ENCODE results near the gene FKBP8.
A peak's percentile ranks its signal among the peaks of the same experiment; 100 is the strongest.
"Not testable (repeated sequence)": the region's sequence is repeated elsewhere in the genome, so short reads cannot be mapped to it uniquely, and the experiment has no call there.

The FKBP8 gene

DNA sequence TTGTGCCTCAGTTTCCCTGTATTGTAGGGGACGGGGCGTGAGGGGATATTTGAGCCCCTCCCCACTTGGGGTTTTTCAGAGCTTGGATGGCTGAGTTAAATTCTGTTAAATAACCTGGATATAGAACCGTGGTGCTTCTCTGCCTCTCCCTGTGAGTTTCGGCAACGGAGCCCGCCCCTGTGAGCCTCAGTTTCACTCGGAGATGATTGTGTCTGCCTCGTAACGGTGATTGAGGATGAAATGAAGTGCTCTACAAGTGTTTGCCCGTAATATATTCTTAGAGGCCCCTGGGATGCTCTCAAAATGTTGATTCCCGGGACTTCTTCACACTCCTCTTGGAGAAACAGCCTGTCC is 14.8 kb upstream of the FKBP8 start:
- no peak for DNase-seq

DNA sequence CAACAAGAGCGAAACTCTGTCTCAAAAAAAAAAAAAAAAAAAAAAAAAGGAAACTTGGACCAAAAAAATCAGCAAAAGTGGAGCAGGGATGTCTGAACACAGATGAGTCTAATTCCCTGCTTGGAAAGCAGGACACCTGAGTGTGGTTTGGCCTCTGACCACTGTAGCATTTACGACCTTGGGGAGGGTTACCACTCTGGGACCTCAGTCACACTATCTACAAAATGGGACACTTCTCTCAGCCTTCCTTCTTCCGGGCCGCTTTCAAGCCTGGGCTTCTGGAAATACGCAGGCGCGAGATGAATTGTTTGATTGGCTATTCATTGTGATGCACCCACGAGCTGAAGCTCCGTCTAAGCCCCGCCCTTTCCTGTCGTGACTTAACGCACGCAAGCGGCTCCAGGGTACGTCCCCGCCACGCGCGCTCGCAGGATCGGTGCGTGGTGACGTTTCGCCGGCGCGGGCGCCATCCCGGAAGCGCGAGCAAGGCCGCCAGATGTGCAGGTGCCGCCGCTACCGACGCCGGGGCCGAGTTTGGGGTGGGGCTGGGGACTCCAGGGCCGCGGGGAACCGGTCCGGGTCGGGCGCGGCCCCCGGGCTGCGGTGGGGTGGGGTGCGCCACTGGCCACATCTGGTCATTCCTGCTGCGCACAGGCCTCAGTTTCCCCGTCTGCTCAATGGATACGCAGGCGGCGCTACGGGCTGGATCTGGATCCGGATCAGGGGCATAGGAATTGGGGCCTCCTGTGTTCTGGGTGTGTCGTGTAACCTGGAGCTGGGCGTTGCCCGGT is 14.2 kb upstream of the FKBP8 start, which contains the start of gene KXD1:
TSS of gene KXD1 (plus strand) at position 460 of the 791 bp plus-strand sequence. CDS start 4,187 bp downstream, outside the sequence.
- DNase-seq: peak; percentile 99

DNA sequence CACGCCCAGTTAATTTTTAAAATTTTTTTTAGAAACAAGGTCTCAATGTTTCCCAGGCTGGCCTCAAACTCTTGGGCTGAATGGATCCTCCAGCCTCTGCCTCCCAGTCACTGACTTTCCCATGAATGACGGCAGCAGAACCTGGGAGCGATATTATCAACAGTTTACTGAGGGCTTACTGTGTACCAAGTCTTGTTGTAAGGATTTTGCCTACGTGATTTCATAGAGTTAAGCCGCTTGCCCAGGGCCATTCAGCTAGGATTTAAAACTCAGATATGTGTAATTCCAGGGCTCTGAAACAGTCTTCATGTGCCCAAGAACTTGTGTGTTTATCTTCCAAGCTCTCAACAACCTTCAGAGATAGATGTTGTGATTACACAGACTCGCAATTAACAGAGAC is 8.3 kb upstream of the FKBP8 start:
- no peak for DNase-seq

DNA sequence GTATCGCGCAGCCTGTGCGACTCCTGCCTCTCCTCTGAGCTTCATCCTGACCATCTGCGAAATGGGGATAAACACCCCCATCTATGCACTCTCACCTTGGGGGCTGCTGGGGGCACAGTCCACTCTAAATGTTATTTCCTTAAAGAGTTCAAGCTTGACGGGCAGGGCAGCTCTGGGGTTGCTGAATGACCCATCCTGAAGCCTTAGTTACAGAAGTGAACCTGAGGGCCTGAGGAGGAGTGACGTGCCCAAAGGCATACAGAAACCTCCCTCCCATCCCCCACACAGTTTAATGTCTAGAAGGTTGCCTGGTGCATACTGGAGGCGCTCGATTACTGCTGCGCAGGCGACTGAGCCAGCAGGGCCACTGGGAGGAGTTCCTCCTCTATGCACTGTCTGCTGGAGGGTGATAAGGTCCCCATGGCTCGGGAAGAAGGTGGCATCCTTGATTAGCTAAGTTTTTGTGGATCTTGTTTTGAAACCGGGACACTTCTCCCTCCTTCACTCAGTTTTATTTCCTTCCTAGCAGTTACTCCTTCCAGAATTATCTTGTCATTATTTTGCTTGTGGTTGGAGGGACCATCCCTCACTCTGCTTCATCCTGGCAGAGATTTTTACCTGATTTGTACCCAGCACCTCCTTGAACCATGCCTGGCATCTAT is 572 bp upstream of the FKBP8 start:
- DNase-seq: peak; percentile 84

DNA sequence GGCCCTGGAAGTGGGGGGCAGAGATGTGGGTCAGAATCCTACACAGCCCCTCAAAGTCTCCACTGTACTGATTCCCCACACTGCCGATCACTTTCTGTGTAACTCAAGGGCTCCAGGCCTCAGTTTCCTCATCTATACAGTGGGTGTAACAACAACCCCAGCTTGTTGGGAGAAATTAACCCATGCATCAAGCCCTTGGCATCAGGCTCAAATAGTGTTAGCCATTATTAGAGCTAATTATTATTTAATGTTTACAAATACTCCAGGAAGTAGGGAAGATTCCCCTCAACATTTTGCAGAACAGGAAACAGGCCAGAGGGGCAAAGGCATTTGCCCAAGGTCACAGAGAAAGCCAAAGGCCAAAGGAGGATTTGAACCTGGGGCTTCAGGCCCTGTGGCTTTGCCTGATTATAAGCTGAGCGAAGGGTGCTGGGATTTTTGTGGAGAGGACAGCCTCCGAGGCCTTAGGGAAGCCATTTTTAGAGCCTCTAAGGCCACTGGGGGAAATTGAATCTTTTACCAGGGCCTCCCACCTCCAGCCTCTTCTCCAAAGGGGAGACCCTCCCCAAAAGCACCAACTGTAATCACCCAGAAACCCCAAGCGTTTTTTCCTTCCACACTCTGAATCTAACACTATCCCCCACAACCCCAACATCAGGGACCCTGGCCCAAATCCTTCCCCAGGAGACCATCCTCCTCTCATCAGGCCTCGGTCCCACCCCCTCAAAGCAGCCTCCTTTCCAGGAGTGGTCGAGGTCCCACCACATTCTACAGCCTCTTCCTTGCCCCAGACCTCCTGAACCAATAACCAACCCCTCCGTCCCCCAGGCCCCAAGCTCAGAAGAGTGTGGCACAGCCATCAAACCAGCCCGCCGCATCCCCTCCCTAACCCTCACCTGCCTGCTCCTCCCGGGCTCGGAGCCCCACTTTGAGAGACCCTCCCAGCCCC is 1.1 kb downstream of the FKBP8 start:
- DNase-seq: peak; percentile 29

DNA sequence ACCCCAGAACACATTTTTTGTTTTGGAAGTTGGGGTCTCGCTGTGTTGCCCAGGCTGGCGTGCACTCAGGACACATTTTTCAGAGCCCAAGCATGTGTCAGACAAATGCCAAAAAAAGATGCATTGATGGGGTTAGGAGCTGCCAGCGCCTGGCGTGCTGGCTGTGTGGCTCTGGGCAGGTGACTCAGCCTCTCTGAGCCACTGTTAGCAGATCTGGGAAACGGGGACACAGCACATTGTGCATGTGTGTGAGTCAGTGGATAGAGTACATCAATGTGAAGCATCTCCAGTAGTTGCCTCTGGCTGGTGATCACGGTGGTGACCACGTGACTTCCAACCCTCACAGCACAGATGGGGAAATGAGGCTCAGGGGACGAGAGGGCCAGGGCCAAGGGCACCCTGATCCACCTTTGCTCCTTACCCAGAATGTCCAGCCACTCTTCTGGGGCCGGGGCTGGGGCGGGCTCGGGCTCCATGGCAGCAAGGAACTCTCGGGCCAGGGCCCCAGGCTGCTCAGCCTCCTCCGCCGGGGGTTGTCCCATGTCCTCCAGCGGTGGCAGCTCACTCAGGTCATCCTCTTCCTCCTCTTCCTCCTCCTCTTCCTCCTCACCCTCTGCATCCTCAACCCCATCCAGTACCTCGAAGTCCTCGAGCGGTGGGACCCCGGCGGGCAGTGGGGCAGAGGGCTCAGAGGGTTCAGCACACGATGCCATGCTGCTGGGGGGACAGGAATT is 1.9 kb downstream of the FKBP8 start:
- DNase-seq: peak; percentile 41

DNA sequence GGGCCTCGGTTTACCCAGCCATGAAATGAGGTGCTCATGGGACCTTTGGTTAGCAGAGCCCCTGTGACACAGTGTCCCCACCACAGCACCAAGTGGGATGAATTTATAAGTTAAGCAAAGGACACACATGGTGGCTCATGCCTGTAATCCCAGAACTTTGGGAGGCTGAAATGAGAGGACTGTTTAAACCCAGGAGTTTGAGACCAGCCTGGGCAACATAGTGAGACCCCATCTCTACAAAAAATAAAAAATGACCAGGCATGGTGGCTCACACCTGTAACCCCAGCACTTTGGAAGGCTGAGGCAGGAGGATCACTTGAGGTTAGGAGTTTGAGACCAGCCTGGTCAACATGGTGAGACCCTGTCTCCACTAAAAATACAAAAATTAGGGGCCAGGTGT is 3.2 kb downstream of the FKBP8 start:
- DNase-seq: not testable (repeated sequence)

DNA sequence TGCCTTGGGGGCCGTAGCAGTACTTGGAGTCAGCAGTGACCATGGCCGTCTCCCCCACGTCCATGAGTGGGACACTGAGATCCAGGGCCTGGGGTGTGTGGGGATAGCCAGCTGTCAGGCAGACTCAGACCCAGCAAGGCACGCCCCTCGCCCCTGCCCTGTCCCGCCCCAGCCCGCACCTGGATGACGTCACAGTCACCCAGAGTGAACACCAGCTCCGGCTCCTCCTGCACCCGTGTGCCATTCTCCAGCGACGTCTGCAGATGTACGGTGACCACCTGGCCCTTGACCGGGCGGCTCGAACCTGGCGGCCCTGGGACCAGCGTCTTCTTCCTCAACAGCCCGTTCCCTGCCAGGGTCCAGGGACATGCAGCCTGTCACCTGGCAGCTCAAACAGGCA is 4.0 kb downstream of the FKBP8 start:
- no peak for DNase-seq

DNA sequence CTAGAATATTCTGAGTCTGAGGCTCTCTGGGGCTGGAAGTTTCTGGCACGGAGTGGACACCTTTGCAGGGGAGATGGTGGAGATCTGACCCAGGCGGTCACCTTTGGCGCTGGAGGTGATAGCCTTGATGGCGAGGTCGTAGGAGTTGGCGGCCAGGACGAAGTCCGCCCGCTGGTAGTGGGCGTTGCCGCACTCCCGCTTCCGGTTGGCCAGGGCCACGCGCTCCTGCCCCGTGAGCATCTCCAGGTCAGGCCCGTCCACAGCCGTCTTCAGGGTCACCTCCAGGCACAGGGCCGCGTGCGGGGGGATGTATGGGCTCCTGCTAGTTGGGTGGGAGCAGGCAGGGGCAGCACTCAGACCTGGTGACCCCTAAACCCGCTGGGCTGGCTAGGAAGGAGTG is 5.3 kb downstream of the FKBP8 start:
- no peak for DNase-seq

DNA sequence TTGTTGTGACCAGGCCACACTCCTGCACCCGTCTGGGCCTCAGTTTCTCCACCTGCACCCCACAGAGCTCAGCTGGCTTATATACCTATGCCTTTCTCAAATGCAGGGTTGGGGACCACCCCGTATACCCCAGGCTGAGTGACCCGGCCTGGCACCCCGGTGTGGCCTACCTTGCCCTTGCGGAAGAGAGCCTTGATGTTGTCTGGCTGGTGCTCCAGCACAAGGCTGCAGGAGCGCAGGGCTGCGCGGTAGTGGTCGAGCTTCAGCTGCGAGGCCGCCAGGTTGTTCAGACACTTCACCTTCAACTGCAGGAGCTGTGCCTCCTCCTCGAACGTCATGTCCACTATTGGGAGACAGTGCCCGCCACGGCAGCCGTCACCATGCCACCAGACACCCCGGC is 5.9 kb downstream of the FKBP8 start:
- DNase-seq: no peak

DNA sequence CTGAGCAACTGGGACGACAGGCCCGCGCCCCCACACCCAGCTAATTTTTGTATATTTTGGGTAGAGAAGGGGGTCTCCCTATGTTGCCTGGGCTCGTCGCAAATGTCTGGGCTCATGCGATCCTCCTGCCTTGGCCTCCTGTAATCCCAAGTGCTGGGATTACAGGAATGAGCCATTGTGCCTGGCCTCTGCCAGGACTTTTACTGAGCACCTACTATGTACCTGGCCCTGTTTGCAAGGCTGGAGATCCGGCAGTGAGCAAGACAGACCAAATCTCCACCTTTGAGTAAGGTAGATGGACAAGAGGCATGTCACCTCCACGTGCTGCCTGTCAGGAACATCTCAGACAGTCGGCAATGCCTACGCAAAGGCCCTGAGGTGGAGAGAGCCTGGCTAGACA is 6.9 kb downstream of the FKBP8 start:
- no peak for DNase-seq

DNA sequence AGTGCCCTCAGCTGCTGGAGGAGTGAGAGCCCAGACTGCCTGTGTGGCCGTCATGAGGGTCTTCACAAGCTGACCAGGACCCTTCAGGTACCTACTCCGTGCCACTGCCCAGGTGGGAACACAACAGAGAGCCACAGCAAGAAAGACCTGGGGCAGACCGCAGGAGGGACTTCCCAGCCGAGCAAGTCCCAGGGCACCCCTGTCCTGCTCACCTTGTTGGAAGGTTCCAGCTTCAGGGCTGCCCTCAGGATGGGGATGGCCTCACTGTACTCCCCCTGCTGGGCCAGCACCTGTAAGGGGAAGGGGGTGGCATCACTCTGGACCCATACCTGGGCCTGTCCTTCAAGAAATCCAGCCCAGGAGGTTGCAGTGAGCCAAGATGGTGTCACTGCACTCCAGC is 10.3 kb downstream of the FKBP8 start:
- DNase-seq: no peak

DNA sequence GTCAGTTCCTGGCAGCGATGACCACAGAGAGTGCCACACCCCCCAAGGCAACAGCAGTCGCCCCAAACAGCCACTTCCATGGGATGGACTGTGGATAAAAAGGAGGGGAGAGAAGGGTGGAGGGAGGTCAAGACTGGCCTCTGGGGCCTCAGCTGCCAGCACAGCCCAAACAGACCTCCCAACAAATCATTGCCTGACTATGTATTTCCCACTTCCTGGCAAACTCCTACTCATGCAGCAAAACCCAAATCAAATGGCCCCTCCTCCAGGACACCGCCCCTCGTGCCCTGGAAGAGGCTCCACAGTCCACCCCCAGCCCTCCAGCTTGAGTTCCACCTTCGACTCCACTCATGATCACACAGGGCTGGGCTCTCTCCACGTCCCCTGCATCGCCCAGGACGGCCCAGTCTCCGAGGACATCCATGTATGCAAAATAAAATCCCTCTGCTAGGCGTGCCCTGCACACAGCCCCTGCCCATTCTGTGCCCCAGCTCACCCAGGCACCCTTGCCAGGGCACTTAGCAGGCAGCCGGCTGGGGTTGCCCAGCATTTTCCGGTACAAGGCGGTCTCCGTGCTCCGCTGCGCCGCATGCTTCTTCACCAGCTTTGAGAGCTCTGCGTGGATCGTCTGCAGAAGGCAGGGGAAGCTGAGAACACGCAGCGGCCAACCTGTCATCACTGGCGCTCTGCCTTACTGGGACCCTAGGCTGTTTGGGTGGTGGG is 11.0 kb downstream of the FKBP8 start:
- DNase-seq: no peak

DNA sequence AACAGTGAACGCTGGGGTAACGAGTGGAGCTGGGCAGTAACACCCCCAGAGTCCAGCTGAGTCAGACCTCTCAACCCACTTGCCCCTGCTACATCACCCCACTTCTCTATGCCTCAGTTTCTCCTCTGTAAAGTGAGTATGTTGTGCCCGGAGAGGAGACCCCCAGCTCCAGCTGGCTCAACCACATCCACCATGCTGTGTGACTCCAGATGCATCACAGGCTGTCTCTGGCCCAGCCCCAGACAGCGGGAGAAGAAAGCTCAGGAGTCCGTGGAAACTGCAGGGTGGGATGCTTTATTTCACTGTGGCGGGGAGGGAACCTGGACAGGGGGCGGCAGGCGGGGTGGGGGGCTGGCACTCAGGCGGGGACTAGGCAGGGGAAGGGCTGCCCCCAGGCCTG is 11.9 kb downstream of the FKBP8 start:
- no peak for DNase-seq

DNA sequence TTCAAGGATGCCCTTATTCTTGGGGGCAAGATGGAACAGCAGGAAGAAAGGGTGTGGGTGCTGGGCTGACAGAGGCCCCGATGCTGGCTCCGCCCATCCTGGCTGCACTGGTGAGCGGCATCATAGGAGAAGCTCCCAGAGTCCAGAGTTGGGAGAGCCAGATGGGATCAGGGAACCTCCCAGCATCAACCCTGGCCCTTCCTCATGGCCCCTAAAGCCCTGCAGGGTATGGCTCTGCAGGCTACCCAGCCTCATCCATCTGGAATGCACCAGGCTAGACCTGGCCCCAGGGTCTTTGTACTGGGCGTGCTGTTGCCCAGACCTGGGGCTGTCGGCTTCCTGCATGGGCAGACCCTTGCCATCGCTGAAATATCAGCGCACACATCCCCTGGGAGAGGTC is 13.6 kb downstream of the FKBP8 start:
- no peak for DNase-seq

DNA sequence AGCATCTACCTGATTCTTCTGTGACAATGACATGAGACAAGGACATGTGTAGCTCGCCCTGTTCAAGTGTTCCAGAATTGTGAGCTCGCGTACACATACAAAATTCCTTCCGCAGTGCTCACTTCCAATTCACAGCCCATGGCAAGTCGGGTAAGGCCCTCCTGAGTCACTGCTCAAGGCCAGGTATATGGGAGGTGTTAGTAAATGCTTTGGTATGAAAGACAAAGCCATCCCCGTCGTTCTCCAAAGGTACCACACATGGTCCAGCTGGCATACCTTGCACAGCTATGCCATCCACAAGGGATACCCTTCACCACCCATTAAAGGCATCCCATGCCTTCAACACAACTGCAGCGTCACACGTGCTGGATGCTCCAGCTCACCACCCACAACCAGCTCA is 17.1 kb downstream of the FKBP8 start:
- no peak for DNase-seq

DNA sequence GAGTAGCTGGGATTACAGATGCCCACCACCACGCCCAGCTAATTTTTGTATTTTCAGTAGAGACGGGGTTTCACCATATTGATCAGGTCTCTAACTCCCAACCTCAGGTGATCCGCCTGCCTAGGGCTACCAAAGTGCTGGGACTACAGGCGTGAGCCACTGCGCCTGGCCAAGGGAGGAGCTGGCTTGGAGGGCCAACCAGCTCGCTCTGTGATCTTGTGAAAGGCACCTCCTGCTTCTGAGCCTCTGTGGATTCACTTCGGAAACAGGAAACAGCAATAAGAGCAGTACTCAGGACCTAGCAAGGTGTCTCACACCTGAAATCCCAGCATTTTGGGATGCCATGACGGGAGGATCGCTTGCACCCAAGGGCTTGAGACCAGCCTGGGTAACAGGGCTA is 19.5 kb downstream of the FKBP8 start:
- no peak for DNase-seq

DNA sequence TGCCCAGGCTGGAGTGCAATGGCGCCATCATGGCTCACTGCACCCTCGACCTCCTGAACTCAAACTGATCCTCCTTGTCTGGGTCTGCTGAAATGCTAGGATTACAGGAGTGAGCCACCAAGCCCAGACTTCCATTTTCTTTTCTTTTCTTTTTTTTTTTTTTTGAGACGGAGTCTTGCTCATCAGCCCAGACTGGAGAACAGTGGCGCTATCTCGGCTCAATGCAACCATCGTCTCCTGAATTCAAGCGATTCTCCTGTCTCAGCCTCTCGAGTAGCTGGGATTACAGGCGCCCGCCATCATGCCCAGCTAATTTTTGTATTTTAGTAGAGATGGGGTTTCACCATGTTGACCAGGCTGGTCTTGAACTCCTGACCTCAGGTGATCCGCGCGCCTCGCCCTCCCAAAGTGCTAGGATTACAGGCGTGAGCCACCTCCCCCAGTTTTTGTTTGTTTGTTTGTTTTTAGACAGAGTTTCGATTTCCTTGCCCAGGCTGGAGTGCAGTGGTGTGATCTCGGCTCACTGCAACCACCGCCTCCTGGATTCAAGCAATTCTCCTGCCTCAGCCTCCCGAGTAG is 20.4 kb downstream of the FKBP8 start:
- DNase-seq: not testable (repeated sequence)

DNA sequence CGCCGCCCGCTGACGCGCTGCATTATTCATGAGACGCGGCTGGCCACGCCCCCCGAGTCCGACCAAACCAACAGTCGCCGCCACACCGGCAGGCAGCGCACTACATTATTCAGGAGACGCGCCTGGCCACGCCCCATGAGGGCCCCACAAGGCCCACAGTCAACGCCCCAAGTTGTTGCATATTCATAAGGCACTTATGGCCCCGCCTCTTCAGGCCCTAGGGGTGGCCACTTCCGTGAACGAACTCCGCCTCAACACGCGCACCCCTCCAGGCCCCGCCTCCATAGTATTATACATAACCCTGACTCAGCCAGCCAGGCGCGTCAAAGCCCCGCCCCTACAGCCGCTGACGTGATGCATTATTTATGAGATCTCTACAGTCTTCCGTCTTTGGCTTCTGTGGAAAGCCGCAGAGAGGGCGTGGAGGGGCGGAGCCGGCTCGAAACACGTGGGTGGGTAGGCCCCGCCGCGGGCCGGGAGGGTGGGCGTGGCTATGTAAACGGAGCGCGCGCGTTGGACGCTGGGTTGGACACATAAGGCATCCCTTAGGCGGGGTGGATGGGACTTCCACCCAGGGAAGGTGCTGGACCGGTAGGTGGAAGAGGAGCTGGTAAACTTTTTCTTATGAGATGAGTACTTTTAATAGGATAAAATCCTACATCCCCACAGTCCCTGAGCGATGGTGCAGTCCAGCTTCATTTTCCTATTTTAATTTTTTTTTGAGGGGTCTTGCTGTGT is 21.1 kb downstream of the FKBP8 start:
- DNase-seq: peak; percentile 100

DNA sequence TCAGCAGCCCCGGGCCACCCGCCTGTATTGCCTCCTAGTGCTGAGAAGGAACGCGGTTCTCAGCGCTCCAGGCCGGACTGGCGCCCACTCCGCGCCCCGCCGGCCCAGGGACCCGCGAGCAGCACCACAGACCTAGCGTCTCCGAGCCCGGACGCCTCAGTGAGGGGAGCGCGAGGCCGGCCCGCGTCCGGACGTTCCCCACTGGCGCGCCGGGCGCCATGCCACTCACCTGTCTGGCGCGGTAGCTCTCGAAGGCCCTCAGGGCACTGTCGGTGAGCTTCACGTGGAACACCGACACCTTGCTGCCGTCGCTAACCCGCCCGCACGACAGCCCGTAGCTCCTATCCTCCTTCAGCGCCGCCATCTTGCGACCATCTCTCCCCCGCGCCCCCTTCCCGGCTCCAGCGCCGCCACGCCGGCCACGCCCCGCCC is 21.7 kb downstream of the FKBP8 start, which contains the start of gene ELL:
TSS of gene ELL (minus strand) at position 379 of the 432 bp plus-strand sequence. CDS start at position 364, 15 bp downstream.
- no peak for DNase-seq
